Smooth muscle cell (in vitro differentiated cells): ENCODE data around the gene DARS2. TPM values are rescaled to one million over a fixed set of nuclear protein-coding genes. Genes with fewer than 3 reads are reported as not detected.

Source experiments
- DNase-seq: peaks from one replicate; lab custom pipeline; 2025; ENCODE audit not compliant: unreplicated experiment; lab: John Stamatoyannopoulos, UW
- H2AFZ ChIP-seq: fragments of 200-600 bp; sonication (generic); 2 replicates; pipeline ENCODE4 v1.6.0; 2016; ENCODE audit warnings: antibody characterized with exemption, low read depth, mild to moderate bottlenecking
- H3F3A ChIP-seq: fragments of 200-600 bp; sonication (generic); 2 replicates; pipeline ENCODE4 v1.6.0; 2017; ENCODE audit warnings: antibody characterized with exemption, low read depth
- H3K27ac ChIP-seq: fragments of 200-600 bp; sonication (generic); 2 replicates; pipeline ENCODE4 v1.5.1; 2016; ENCODE audit warnings: low read depth, mild to moderate bottlenecking
- H3K27me3 ChIP-seq: fragments of 200-600 bp; sonication (generic); 2 replicates; pipeline ENCODE4 v1.6.1; 2016; ENCODE audit warnings: low read depth, mild to moderate bottlenecking
- H3K36me3 ChIP-seq: fragments of 200-600 bp; sonication (generic); 2 replicates; pipeline ENCODE4 v1.5.1; 2016; ENCODE audit warnings: low read depth
- H3K4me1 ChIP-seq: fragments of 200-600 bp; sonication (generic); 2 replicates; pipeline ENCODE4 v1.5.1; 2016; ENCODE audit warnings: low read depth
- H3K4me2 ChIP-seq: fragments of 200-600 bp; sonication (generic); 2 replicates; pipeline ENCODE4 v1.6.0; 2016; ENCODE audit warnings: mild to moderate bottlenecking
- H3K4me3 ChIP-seq: fragments of 200-600 bp; sonication (generic); 2 replicates; pipeline ENCODE4 v1.5.1; 2016; ENCODE audit warnings: mild to moderate bottlenecking
- H3K79me2 ChIP-seq: fragments of 200-600 bp; sonication (generic); 2 replicates; pipeline ENCODE4 v1.6.0; 2016; ENCODE audit warnings: low read depth, mild to moderate bottlenecking
- H3K9ac ChIP-seq: fragments of 200-600 bp; sonication (generic); 2 replicates; pipeline ENCODE4 v1.6.0; 2016; ENCODE audit warnings: low read depth
- H3K9me3 ChIP-seq: fragments of 200-600 bp; sonication (generic); replicated peaks from 2 replicates; pipeline ENCODE4 v1.5.1; 2016; ENCODE audit warnings: low read depth
- H4K20me1 ChIP-seq: fragments of 200-600 bp; sonication (generic); 2 replicates; pipeline ENCODE4 v1.6.0; 2016; ENCODE audit warnings: low read depth
- WGBS: methylation state at CpG from one replicate; pipeline ENCODE4 v1.1.7; 2016; ENCODE audit warnings: low lambda C conversion rate; 5-methylcytosine and 5-hydroxymethylcytosine counted together
- polyA plus RNA-seq: library from polyadenylated mRNA; unstranded; fragments of >200 nt; fragmentation: Nextera tagmentation; extraction: Ambion mirVana; gene quantifications from 2 replicates; pipeline ENCODE4 v1.2.1, GENCODE V29; 2016
- total RNA-seq: library from RNA; depleted of rRNA; stranded (reverse); fragments of >200 nt; gene quantifications from 2 replicates; pipeline ENCODE4 v1.2.3, GENCODE V29; 2014
- TF ChIP-seq, protein P1 (sequence below): fragments of 200-600 bp; sonication (generic); IDR thresholded peaks from 2 replicates; pipeline ENCODE4 v1.5.1; 2017; ENCODE audit warnings: borderline replicate concordance, mild to moderate bottlenecking, antibody characterized with exemption; ENCODE audit not compliant: insufficient read depth, poor library complexity, severe bottlenecking

Gene DARS2
- total and polyA plus RNA-seq, 2 experiments from 2014 or later = 10.1 to 19.3 TPM

DNA sequence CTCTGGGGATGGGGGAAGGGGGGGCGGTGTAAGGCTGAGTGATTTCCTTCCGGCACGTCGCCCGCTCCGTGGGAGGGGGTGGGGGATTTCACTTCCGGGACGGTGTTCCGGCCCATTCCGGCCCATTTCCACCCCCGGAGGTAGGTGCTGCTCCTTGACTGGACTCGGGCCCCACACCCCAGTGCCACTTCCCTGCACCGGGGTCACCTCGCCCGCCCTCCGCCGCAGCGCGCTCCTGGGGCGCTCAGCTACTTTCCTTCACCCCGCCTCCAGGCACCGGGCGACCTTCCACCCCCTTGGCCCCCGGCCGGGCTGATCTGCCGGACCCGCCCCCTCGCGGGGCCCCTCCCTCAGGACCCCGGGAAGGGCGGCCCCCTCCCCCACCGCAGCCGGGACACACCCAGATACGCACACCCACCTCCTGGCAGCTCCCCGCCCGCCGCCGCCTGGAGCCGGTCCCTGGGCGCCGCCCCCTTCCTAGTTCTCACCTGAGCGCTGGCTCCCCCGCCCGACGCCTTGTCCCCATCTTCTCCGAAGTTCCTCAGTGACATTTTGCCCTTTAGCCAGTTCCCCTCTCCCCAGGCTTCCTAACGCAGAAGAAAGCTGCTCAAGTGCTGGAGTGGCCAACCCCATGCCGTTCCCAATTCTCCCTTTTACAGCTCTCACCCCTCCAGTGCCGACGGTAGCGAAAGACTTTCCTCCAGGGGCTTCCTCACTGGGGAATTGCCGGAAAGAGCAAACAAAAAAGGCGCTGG lies 44.0 kb downstream of the DARS2 start, which contains the start of gene ZBTB37:
Gene ZBTB37 (plus strand): TSS at position 115 of the 755 bp plus-strand sequence. CDS start 1,846 bp downstream, outside the sequence.
- peak; percentile 88 for DNase-seq
- peaks cover 42% of the 10 kb centered on the region for H4K20me1 ChIP-seq
- peaks cover 32% of the 10 kb centered on the region for H3K4me1 ChIP-seq
- H3K9ac ChIP-seq = peak within 1 kb of the TSS; percentile 64
- H3K4me2 ChIP-seq = peak within 1 kb of the TSS; percentile 90
- under 1% methylated on average over 25 of the region's 53 CpGs for WGBS
- H3F3A ChIP-seq = peaks cover 33% of the 10 kb centered on the region
- H3K27me3 ChIP-seq = no peaks in the 10 kb centered on the region
- peak within 1 kb of the TSS; percentile 65 for H3K4me3 ChIP-seq
- H3K9me3 ChIP-seq = no peaks in the 10 kb centered on the region
- H3K79me2 ChIP-seq = peaks cover 42% of the 10 kb centered on the region
- H3K36me3 ChIP-seq = peaks cover 21% of the 10 kb centered on the region
- TF ChIP-seq, protein P1, sequence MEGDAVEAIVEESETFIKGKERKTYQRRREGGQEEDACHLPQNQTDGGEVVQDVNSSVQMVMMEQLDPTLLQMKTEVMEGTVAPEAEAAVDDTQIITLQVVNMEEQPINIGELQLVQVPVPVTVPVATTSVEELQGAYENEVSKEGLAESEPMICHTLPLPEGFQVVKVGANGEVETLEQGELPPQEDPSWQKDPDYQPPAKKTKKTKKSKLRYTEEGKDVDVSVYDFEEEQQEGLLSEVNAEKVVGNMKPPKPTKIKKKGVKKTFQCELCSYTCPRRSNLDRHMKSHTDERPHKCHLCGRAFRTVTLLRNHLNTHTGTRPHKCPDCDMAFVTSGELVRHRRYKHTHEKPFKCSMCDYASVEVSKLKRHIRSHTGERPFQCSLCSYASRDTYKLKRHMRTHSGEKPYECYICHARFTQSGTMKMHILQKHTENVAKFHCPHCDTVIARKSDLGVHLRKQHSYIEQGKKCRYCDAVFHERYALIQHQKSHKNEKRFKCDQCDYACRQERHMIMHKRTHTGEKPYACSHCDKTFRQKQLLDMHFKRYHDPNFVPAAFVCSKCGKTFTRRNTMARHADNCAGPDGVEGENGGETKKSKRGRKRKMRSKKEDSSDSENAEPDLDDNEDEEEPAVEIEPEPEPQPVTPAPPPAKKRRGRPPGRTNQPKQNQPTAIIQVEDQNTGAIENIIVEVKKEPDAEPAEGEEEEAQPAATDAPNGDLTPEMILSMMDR = no peak
- H2AFZ ChIP-seq = peak within 1 kb of the TSS; percentile 86
- H3K27ac ChIP-seq = peak within 1 kb of the TSS; percentile 67

DNA sequence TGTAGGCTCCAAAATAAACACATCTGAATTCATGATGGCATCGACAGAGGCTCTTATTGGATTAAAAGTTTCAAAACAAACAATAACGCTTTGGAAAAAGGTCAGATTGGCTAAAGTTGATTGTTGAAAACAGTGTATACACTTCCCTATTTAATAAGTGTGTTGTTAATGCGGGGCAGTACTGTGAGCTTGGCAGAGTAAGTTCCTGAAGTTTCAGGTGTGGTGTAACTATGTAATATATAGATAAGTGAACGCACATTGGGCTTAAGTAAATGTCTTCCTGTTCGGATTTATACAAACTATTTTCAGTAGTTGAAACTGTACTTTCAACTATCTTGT lies 44.5 kb downstream of the DARS2 start:
- Histone ChIP-seq H3F3A (peaks cover 27% of the 10 kb centered on the region), H3K79me2 (peaks cover 42% of the 10 kb centered on the region), H3K4me2 (peak overlapping the region; percentile 88), H3K27me3 (no peaks in the 10 kb centered on the region), H3K36me3 (peaks cover 15% of the 10 kb centered on the region), H4K20me1 (peaks cover 37% of the 10 kb centered on the region), H3K9me3 (no peaks in the 10 kb centered on the region), H3K27ac (peak overlapping the region; percentile 67), H2AFZ (peak overlapping the region; percentile 86), H3K9ac (peak overlapping the region; percentile 64), H3K4me1 (peaks cover 32% of the 10 kb centered on the region), H3K4me3 (peak overlapping the region; percentile 65)
- TF ChIP-seq, protein P1 = no peak
- no peak for DNase-seq
- 6% methylated on average over 5 of the region's 5 CpGs for WGBS

DNA sequence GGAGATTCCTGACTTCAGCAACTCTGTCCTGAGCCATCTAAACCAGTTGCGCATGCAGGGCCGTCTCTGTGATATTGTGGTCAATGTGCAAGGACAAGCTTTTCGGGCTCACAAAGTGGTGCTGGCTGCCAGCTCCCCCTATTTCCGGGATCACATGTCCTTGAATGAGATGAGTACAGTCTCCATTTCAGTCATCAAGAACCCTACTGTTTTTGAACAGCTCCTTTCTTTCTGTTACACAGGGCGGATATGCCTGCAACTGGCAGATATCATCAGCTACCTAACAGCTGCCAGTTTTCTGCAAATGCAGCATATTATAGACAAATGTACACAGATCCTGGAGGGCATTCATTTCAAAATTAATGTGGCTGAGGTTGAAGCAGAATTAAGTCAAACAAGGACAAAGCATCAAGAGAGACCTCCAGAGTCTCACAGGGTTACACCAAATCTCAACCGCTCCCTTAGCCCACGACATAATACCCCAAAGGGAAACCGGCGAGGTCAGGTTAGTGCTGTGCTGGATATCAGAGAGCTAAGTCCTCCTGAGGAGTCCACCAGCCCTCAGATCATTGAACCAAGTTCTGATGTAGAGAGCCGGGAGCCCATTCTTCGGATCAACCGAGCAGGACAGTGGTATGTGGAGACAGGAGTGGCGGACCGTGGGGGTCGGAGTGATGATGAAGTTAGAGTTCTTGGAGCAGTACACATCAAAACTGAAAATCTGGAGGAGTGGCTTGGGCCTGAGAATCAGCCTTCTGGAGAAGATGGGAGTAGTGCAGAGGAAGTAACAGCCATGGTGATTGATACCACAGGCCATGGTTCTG lies 46.0 kb downstream of the DARS2 start:
- 97% methylated on average over 15 of the region's 15 CpGs for WGBS

More for the DNA sequence above, 46.0 kb downstream of the DARS2 start:
- DNase-seq = no peak
- no peak overlapping the region for H3K4me2 ChIP-seq
- no peaks in the 10 kb centered on the region for H3K9me3 ChIP-seq
- peaks cover 13% of the 10 kb centered on the region for H3F3A ChIP-seq
- H3K79me2 ChIP-seq = peaks cover 37% of the 10 kb centered on the region
- H3K4me1 ChIP-seq = peaks cover 22% of the 10 kb centered on the region
- no peak overlapping the region for H3K27ac ChIP-seq
- H3K36me3 ChIP-seq = peaks cover 3% of the 10 kb centered on the region
- no peaks in the 10 kb centered on the region for H3K27me3 ChIP-seq
- TF ChIP-seq, protein P1 = no peak
- no peak overlapping the region for H3K4me3 ChIP-seq
- H3K9ac ChIP-seq = no peak overlapping the region
- H2AFZ ChIP-seq = no peak overlapping the region
- H4K20me1 ChIP-seq = peaks cover 22% of the 10 kb centered on the region
